ENCODE results near the gene SPTSSA.
"Not testable (repeated sequence)": the region's sequence is repeated elsewhere in the genome, so short reads cannot be mapped to it uniquely, and the experiment has no call there.

Gene SPTSSA

DNA sequence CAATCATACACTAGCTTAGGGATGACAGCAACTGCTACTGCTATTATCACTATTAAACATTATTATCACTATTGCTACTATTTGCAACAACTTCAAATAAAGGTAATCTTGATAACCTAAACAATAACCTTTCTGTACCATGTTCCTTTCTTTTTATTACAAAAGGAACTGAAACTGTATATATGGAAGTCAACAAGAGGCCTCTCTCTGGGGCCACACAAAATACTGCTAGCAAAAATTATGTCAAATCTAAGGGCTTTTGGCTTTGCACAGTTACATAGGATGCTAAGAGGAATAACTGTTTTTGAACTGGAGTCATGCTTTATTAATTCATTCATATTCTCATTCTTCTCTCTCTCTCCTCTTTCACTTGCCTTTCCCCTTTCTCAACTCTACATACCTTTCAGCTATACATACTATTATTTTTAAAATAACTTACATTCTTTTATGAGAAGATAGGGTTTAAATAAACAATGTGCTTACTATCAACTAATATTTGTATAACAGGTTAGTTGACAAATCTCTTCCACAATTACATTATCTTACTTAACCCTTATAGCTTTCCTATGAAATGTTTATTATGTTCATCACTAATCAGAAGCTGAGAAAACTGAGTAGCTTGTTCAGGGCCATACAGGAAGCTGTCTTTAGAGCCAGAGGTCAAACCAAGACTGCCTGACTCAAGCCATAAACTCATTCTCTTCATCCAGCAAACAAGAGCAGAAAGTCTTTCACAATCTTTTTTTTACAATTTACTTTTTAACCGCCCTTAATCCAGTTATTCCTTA lies 25.7 kb downstream of the SPTSSA start:
- H3K9ac ChIP-seq (ENCODE audit: low read length), result no peak overlapping the region
- no peaks in the 10 kb centered on the region for H3K9me3 ChIP-seq (ENCODE audit: insufficient read depth, low read length)
- H3K4me3 ChIP-seq (ENCODE audit: low read length), result no peak overlapping the region
- H4K20me1 ChIP-seq (ENCODE audit: insufficient read depth, low read length), result peaks cover 11% of the 10 kb centered on the region; the same call in 1 of the 2 replicates
- H3K4me1 ChIP-seq (ENCODE audit: low read length), result peaks cover 8% of the 10 kb centered on the region
- H3K36me3 ChIP-seq (replicated peaks; ENCODE audit: low read depth, low read length), result peaks cover 12% of the 10 kb centered on the region
- TF ChIP-seq, protein P1, sequence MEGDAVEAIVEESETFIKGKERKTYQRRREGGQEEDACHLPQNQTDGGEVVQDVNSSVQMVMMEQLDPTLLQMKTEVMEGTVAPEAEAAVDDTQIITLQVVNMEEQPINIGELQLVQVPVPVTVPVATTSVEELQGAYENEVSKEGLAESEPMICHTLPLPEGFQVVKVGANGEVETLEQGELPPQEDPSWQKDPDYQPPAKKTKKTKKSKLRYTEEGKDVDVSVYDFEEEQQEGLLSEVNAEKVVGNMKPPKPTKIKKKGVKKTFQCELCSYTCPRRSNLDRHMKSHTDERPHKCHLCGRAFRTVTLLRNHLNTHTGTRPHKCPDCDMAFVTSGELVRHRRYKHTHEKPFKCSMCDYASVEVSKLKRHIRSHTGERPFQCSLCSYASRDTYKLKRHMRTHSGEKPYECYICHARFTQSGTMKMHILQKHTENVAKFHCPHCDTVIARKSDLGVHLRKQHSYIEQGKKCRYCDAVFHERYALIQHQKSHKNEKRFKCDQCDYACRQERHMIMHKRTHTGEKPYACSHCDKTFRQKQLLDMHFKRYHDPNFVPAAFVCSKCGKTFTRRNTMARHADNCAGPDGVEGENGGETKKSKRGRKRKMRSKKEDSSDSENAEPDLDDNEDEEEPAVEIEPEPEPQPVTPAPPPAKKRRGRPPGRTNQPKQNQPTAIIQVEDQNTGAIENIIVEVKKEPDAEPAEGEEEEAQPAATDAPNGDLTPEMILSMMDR (IDR thresholded peaks at IDR 0.05; ENCODE audit: low read depth, low read length), result no peak
- no peak for TF ChIP-seq EZH2phosphoT487 (IDR thresholded peaks at IDR 0.05; ENCODE audit: low read depth)
- H3K4me2 ChIP-seq (ENCODE audit: low read length), result no peak overlapping the region
- no peak overlapping the region for H3K27ac ChIP-seq (ENCODE audit: low read length)
- no peaks in the 10 kb centered on the region for H3K27me3 ChIP-seq (ENCODE audit: low read depth, low read length)
- H2AFZ ChIP-seq (ENCODE audit: low read depth, low read length), result no peak overlapping the region
- H3K79me2 ChIP-seq (ENCODE audit: low read length), result peaks cover 27% of the 10 kb centered on the region

DNA sequence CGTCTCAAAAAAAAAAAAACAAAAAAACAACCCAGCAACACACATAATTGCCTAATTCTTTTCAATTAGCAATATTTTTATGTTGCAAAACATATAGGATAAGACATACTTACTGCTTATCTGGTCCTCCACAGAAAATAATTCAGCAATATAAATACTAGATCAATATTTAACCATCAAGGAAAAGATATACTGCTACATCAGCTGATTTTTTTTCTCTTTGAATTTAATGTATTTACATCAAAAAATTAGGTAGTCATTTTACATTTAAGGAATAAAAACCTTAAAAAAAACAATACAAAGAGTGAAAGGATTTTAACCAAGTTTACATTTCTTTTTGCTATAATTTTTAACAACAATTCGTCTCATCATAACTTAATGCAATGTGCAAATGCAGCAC lies 28.1 kb downstream of the SPTSSA start:
- Histone ChIP-seq H2AFZ (ENCODE audit: low read depth, low read length) (no peak overlapping the region), H3K36me3 (replicated peaks; ENCODE audit: low read depth, low read length) (peaks cover 12% of the 10 kb centered on the region), H3K27ac (ENCODE audit: low read length) (no peak overlapping the region), H3K79me2 (ENCODE audit: low read length) (peaks cover 20% of the 10 kb centered on the region), H4K20me1 (ENCODE audit: insufficient read depth, low read length) (peaks cover 11% of the 10 kb centered on the region; the same call in 1 of the 2 replicates), H3K4me3 (ENCODE audit: low read length) (no peak overlapping the region), H3K4me1 (ENCODE audit: low read length) (peaks cover 8% of the 10 kb centered on the region), H3K9me3 (ENCODE audit: insufficient read depth, low read length) (no peaks in the 10 kb centered on the region), H3K27me3 (ENCODE audit: low read depth, low read length) (no peaks in the 10 kb centered on the region), H3K4me2 (ENCODE audit: low read length) (no peak overlapping the region), H3K9ac (ENCODE audit: low read length) (no peak overlapping the region)
- TF ChIP-seq, protein P1 (IDR thresholded peaks at IDR 0.05; ENCODE audit: low read depth, low read length), result no peak
- TF ChIP-seq EZH2phosphoT487 (IDR thresholded peaks at IDR 0.05; ENCODE audit: low read depth), result no peak

DNA sequence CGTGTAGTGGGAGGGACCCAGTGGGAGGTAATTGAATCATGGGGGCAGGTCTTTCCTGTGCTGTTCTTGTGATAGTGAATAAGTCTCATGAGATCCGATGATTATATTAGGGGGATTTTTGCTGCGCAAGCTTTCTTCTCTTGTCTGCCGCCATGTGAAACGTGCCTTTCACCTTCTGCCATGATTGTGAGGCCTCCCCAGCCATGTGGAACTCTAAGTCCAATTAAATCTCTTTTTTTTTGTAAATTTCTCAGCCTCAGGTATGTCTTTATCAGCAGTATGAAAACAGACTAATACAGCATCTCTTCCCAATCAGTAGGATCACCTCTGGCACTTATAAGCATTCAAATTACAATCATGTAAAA lies 34.0 kb downstream of the SPTSSA start:
- H3K27me3 ChIP-seq (ENCODE audit: low read depth, low read length); H3K9me3 ChIP-seq (ENCODE audit: insufficient read depth, low read length); H3K4me3 ChIP-seq (ENCODE audit: low read length); H3K9ac ChIP-seq (ENCODE audit: low read length); H2AFZ ChIP-seq (ENCODE audit: low read depth, low read length); H3K4me1 ChIP-seq (ENCODE audit: low read length); H3K79me2 ChIP-seq (ENCODE audit: low read length); H3K4me2 ChIP-seq (ENCODE audit: low read length); H4K20me1 ChIP-seq (ENCODE audit: insufficient read depth, low read length); H3K27ac ChIP-seq (ENCODE audit: low read length); H3K36me3 ChIP-seq (replicated peaks; ENCODE audit: low read depth, low read length): not testable (repeated sequence)

DNA sequence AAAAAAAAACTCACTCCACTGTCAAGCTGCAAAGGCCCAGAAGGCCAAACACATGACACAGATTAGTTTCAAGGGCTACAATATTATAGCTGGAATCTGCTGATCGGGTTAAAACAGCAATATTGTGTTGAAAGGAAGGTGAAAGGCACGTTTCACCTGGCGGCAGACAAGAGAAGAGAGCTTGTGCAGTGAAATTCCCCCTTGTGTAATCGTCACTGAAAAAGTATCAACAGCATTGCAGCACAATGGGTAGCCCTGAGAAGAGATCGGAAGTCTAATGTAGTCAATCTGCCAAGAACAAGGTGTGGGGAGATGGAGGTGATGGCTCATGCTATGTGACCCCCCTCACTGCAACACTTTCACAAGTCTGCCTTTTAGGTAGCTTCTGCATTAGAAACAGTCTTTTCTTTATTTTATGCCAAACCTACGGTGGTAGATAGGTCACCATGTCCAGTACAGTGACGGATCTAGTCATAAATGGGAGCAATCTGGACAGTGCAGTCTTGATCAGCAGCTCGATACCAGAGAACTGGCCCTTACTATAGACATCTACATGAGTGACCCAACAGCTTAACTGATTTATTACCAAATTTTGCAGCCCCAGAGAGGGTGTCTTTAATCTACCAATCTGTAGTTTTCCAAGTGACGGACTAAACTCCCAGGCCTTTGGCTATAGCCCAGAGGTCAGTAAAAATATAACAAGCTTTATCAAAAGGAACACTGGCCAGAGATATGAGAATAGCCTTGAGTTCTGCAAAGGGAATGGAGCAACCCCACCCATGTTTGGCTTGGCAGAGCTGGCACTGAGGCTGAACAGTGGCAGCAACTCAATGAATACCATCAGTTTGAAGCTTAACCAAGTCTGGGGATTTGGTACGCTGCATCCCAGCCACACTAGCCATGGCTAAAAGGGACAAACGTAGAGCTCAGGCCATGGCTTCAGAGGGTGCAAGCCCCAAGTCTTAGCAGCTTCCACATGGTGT lies 35.4 kb downstream of the SPTSSA start:
- no peaks in the 10 kb centered on the region for H3K36me3 ChIP-seq (replicated peaks; ENCODE audit: low read depth, low read length)
- TF ChIP-seq, protein P1 (IDR thresholded peaks at IDR 0.05; ENCODE audit: low read depth, low read length), result no peak
- TF ChIP-seq EZH2phosphoT487 (IDR thresholded peaks at IDR 0.05; ENCODE audit: low read depth), result no peak
- H3K27ac ChIP-seq (ENCODE audit: low read length), result no peak overlapping the region
- H3K9me3 ChIP-seq (ENCODE audit: insufficient read depth, low read length), result peaks cover under 1% of the 10 kb centered on the region; the same call in 1 of the 2 replicates
- no peak overlapping the region for H3K9ac ChIP-seq (ENCODE audit: low read length)
- H3K4me1 ChIP-seq (ENCODE audit: low read length), result no peaks in the 10 kb centered on the region
- H3K79me2 ChIP-seq (ENCODE audit: low read length), result no peaks in the 10 kb centered on the region
- no peaks in the 10 kb centered on the region for H4K20me1 ChIP-seq (ENCODE audit: insufficient read depth, low read length)
- H3K4me3 ChIP-seq (ENCODE audit: low read length), result no peak overlapping the region
- no peak overlapping the region for H2AFZ ChIP-seq (ENCODE audit: low read depth, low read length)
- no peak overlapping the region for H3K4me2 ChIP-seq (ENCODE audit: low read length)
- H3K27me3 ChIP-seq (ENCODE audit: low read depth, low read length), result no peaks in the 10 kb centered on the region

All from OCI-LY3 (cell line).